ENCODE measurements around the gene KRTAP13-4. TPM values are rescaled to one million over a fixed set of nuclear protein-coding genes. Genes with fewer than 3 reads are reported as not detected.

The KRTAP13-4 gene
- not detected in 2 replicates for total RNA-seq
- not detected for polyA plus RNA-seq (2012)

- DNase-seq (ENCODE audit: low read depth) = no peak
Observed at GRCh38 chr21:30430170-30430655, at the start of gene KRTAP13-4. KRTAP13-4 (plus strand) TSS chr21:30430220; CDS start chr21:30430276, 56 bp downstream.

GRCh38 chr21:30382201-30382600 is 47.8 kb upstream of the KRTAP13-4 start:
- no peak for DNase-seq (ENCODE audit: low read depth)

- DNase-seq (ENCODE audit: low read depth) = no peak
Observed at GRCh38 chr21:30391492-30392025, 38.5 kb upstream of the KRTAP13-4 start.

GRCh38 chr21:30395731-30396130 is 34.3 kb upstream of the KRTAP13-4 start, which contains the start of gene KRTAP13-1:
KRTAP13-1 (plus strand) TSS chr21:30396031; CDS start chr21:30396087, 56 bp downstream.
- no peak for DNase-seq (ENCODE audit: low read depth)

- no peak for DNase-seq (ENCODE audit: low read depth)
Observed at GRCh38 chr21:30408782-30409494, 21.1 kb upstream of the KRTAP13-4 start.

- DNase-seq (ENCODE audit: low read depth) = no peak
Observed at GRCh38 chr21:30415993-30416392, 14.0 kb upstream of the KRTAP13-4 start.

- DNase-seq (ENCODE audit: low read depth) = no peak
Observed at GRCh38 chr21:30425826-30426225, 4.2 kb upstream of the KRTAP13-4 start, which contains the start of gene KRTAP13-3. KRTAP13-3 (minus strand) TSS chr21:30425926; CDS start chr21:30425912, 14 bp downstream.

- DNase-seq (ENCODE audit: low read depth) = no peak
Observed at GRCh38 chr21:30426731-30427130, 3.3 kb upstream of the KRTAP13-4 start.

GRCh38 chr21:30434033-30434631 is 4.1 kb downstream of the KRTAP13-4 start:
- no peak for DNase-seq (ENCODE audit: low read depth)

- no peak for DNase-seq (ENCODE audit: low read depth)
Observed at GRCh38 chr21:30437010-30437565, 7.1 kb downstream of the KRTAP13-4 start.

GRCh38 chr21:30439975-30440374 is 10.0 kb downstream of the KRTAP13-4 start, which contains the start of gene KRTAP15-1:
KRTAP15-1 (plus strand) TSS chr21:30440275; CDS start chr21:30440328, 53 bp downstream.
- no peak for DNase-seq (ENCODE audit: low read depth)

GRCh38 chr21:30443226-30443625 is 13.2 kb downstream of the KRTAP13-4 start:
- DNase-seq (ENCODE audit: low read depth) = no peak

GRCh38 chr21:30444204-30444603 is 14.2 kb downstream of the KRTAP13-4 start:
- no peak for DNase-seq (ENCODE audit: low read depth)

GRCh38 chr21:30447056-30447455 is 17.0 kb downstream of the KRTAP13-4 start:
- DNase-seq (ENCODE audit: low read depth) = no peak

GRCh38 chr21:30448514-30448913 is 18.5 kb downstream of the KRTAP13-4 start:
- no peak for DNase-seq (ENCODE audit: low read depth)

- no peak for DNase-seq (ENCODE audit: low read depth)
Observed at GRCh38 chr21:30463713-30464112, 33.7 kb downstream of the KRTAP13-4 start.

- DNase-seq (ENCODE audit: low read depth) = no peak
Observed at GRCh38 chr21:30468900-30469714, 39.1 kb downstream of the KRTAP13-4 start.

- no peak for DNase-seq (ENCODE audit: low read depth)
Observed at GRCh38 chr21:30478004-30478403, 48.0 kb downstream of the KRTAP13-4 start.

- DNase-seq (ENCODE audit: low read depth) = no peak
Observed at GRCh38 chr21:30479259-30479658, 49.2 kb downstream of the KRTAP13-4 start.

- DNase-seq (ENCODE audit: low read depth) = no peak
Observed at GRCh38 chr21:30480145-30480544, 50.1 kb downstream of the KRTAP13-4 start, which contains the start of gene KRTAP19-1. KRTAP19-1 (minus strand) TSS chr21:30480367; CDS start chr21:30480317, 50 bp downstream.
